ENCODE measurements around the gene KLK12.

DNA sequence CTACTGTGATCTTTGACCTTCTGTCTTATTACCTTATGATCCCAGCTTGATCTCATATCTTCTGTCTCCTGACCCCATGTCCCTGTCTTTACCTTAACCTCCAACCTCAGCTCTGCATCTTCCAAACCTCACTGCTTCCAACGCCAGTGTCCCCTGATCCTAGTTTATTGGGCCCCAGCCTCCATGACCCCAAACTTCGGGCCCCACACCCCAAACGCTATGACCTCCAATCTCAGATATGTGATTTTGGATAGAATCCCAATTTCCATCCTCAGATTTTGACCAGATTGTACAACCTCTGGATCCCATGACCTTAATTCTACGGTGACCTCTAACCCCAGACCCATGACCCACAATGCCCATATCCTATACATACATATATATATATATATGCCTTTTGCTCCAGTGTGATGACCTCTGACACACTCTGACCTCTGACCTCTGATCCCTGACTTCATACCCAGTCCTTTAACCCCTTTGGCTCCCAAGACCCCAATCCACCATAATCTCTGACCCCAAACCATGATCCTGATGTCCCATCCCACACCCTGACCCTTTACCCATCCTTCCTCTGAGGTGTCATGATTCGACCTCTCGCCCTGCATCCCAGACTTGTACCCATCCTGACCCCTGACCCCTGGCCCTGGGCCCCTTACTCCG, 3.5 kb downstream of the KLK12 start:
- TF ChIP-seq POLR2A (IDR thresholded peaks at IDR 0.05), result no peak
- TF ChIP-seq, protein P1, sequence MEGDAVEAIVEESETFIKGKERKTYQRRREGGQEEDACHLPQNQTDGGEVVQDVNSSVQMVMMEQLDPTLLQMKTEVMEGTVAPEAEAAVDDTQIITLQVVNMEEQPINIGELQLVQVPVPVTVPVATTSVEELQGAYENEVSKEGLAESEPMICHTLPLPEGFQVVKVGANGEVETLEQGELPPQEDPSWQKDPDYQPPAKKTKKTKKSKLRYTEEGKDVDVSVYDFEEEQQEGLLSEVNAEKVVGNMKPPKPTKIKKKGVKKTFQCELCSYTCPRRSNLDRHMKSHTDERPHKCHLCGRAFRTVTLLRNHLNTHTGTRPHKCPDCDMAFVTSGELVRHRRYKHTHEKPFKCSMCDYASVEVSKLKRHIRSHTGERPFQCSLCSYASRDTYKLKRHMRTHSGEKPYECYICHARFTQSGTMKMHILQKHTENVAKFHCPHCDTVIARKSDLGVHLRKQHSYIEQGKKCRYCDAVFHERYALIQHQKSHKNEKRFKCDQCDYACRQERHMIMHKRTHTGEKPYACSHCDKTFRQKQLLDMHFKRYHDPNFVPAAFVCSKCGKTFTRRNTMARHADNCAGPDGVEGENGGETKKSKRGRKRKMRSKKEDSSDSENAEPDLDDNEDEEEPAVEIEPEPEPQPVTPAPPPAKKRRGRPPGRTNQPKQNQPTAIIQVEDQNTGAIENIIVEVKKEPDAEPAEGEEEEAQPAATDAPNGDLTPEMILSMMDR (IDR thresholded peaks at IDR 0.05), result no peak

Measured in ovary (tissue), 3 donors.